D721Med (cell line): Measurements from ENCODE around the gene PRR30.

Experiments used
- DNase-seq: peaks from one replicate; pipeline ENCODE4 v3.0.0; 2011; ENCODE audit warnings: low spot score; ENCODE audit not compliant: insufficient read length
- FAIRE-seq: peaks from 2 replicates; lab custom pipeline; 2011; peaks lifted over from hg19 to GRCh38; lab: Jason Lieb, UNC
- TF ChIP-seq, protein P1 (sequence below): IDR thresholded peaks from 2 replicates; pipeline ENCODE4 v1.5.1; 2012; ENCODE audit warnings: mild to moderate bottlenecking, control low read depth; ENCODE audit not compliant: insufficient read depth; ENCODE audit errors: missing control alignments

Gene PRR30

DNA sequence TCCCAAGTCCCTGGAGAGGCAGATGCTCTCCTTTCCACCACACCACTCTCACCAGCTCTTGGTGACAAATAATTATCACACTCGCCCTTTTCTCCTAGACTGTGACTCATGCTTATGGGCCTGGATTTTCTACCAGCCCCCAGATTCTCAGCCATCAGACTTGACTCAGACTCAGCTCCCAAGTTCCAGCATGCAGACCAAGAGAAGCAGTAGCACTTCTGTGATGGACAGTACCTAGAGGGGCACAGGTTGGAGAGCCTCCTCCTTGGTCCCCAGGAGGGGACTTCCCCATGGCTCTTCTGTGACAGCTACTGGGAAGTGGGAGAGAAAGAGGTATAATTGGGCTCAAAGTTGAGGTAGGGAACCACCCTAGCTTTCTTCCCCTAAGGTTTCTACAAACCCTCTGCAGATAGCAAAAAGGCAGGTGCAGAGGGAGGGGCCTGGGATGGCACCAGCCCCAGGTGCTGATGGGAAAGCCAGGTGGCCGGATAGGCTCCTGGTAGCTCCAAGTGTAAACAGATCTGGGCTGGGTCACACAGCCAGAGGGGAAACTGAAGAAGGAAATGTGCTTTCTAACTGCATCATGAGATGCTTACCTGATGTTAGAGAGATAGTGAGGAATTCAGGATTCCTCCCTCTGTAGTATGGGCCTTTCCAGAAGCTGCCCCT is 13.7 kb upstream of the PRR30 start:
- no peak for DNase-seq
- TF ChIP-seq, protein P1, sequence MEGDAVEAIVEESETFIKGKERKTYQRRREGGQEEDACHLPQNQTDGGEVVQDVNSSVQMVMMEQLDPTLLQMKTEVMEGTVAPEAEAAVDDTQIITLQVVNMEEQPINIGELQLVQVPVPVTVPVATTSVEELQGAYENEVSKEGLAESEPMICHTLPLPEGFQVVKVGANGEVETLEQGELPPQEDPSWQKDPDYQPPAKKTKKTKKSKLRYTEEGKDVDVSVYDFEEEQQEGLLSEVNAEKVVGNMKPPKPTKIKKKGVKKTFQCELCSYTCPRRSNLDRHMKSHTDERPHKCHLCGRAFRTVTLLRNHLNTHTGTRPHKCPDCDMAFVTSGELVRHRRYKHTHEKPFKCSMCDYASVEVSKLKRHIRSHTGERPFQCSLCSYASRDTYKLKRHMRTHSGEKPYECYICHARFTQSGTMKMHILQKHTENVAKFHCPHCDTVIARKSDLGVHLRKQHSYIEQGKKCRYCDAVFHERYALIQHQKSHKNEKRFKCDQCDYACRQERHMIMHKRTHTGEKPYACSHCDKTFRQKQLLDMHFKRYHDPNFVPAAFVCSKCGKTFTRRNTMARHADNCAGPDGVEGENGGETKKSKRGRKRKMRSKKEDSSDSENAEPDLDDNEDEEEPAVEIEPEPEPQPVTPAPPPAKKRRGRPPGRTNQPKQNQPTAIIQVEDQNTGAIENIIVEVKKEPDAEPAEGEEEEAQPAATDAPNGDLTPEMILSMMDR = no peak
- FAIRE-seq = no peak

DNA sequence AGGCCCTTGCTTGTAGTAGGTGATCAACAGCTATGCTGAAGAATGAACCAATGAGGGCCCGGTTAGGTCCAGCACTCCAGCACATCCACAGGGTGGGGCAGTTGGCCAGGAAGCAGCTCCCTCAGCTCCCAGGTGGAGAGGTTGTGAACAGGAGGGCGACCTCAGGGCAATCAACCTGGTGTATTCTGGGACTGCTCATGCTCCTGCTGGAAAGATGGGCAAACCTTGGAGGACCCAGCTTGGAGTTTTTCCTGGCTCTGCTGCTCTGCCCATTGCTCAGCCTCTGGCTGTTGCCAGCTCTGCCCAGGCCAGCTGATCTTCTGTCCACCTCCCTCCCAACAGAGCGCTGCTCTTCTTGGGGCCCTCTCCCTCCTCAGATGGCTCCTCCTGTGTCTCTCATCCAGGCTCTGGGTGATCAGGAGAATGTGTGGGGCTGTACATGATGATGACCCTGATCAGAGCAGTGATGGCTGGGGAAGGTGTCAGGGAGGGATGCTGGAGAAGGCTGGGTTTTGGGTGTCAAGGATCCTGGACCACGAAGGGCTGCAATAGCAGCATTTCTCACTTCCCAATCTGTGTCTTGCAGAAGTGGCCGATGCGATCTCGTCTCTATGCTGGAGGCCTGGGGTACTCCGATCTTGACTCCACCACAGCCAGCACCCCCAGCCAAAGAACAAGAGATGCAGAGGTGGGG is 13.0 kb upstream of the PRR30 start:
- TF ChIP-seq, protein P1 = no peak
- DNase-seq (no peak), FAIRE-seq (no peak)

DNA sequence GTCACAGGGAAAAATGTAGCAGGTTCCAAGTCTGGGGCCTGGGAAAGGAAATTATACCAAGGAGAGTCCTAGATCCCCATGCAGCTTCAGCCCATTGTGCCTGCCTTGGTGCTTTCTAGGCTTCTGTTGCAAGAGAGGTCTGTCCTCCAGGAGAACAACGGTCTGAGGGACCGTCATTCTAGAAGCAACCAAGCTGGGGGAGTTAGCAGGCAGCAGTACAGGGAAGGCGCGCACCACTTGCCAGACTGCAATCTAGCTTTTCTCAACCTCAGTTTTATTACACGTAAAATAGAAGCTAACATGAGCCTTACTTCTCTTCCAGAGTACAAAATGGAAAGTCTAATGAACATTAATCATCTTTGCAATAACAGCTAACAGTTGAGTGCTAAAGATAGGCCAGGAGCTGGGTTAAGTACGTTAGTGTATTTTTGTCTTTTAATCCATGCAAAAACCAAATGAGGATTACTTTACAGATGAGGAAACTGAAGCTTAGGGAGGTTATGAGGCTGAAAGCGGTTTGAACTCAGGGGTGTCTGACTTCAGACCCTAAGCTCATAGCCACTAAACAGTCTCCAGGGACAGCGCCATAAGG is 11.5 kb upstream of the PRR30 start:
- DNase-seq (no peak), FAIRE-seq (no peak)
- TF ChIP-seq, protein P1 = no peak

DNA sequence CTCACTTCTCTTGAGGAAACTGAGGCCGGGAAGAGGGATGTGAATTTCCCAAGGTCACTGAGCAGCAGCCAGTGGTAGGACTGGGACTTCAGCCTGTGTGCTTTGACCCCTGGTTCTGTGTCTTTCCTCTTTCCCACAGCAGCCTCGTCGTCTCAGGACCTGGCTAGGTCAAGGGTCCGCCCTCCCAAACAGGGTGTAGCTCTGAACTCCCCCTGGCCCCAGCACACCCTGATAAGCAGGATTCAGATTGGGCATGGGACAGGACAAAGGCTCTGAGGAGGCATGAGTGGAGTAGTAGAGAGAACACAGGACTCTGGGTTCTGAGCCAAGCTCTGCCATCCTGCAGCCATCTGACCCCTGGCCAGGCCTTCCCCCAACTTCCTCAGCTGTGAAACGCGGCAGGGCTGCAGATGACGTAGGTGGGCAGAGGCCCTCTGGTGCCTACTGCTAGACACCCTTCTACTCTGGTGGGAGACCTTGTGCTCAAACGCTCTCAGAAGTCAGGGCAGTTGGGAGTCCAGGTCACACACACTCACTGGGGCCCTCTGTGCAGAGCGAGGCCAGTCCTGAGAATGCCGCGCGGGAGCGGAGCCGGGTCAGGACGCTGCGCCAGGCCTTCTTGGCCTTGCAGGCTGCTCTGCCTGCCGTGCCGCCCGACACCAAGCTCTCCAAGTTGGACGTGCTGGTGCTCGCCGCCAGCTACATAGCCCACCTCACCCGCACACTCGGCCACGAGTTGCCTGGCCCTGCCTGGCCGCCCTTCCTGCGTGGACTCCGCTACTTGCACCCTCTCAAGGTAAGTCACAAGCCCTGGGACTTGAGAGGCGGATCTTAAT is 10.6 kb upstream of the PRR30 start:
- TF ChIP-seq, protein P1 = no peak
- FAIRE-seq (no peak), DNase-seq (no peak)

DNA sequence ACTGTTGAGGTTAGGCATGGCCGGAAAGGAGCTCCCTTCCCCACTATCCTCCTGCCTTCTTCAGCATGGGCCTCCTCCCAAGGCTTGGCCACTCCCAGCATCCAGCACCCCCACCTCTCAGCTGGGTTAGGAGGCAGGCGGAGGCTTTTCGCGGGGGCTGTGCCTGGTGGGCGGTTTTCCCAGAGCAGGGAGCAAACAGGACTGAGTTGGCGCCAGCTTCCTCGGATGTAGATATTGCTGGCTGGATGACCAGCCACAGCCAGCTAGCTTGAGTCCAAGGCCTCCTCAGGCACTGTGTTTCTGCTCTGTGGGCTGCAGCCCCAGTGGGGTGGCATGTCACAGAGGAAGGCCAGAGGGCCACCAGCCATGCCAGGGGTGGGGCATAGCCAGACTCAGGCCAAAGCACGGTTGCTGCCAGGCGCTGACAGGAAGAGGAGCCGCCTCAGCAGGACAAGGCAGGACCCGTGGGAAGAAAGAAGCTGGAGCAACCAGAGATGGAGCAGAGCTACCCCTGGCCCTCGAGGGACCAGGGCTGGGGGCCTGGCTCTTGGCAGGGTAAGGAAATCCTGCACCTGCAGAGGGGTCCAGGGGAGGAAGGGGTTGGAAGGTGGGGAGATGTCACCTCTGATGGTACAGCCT is 9.7 kb upstream of the PRR30 start, which contains the start of gene TCF23:
Gene TCF23 (plus strand): TSS at position 204 of the 639 bp plus-strand sequence. CDS start 130 bp downstream, at position 334.
- DNase-seq (no peak), FAIRE-seq (no peak)
- TF ChIP-seq, protein P1 = no peak

DNA sequence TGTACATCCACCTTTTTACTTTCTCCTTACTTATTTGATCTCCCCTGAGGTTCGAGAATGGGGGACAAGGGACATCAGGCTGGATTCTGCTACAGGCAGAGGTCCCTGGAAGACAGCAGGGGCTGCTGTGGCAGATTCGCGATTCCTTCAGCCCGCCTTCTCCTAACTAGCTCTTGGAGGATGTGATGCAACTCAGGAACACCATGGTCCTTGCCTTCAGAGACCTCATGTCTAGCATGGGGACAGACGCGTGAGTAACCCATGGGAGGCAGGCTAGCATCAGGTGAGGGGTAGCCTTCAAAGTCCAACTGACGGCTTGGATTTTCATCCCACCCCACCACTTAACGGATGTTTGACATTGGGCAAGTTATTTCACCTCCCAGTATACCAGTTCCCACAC is 8.7 kb upstream of the PRR30 start:
- FAIRE-seq (no peak), DNase-seq (no peak)
- TF ChIP-seq, protein P1 = no peak
